HG03103 (cell line): Measurements from ENCODE around the gene NFATC1.
"Not testable (repeated sequence)": the region's sequence is repeated elsewhere in the genome, so short reads cannot be mapped to it uniquely, and the experiment has no call there.

Experiments used
- ATAC-seq: cut with Tn5 transposase; IDR thresholded peaks from one replicate; pipeline ENCODE4 v1.9.1; 2021; ENCODE audit warnings: low read depth; ENCODE audit not compliant: unreplicated experiment

Gene NFATC1

DNA sequence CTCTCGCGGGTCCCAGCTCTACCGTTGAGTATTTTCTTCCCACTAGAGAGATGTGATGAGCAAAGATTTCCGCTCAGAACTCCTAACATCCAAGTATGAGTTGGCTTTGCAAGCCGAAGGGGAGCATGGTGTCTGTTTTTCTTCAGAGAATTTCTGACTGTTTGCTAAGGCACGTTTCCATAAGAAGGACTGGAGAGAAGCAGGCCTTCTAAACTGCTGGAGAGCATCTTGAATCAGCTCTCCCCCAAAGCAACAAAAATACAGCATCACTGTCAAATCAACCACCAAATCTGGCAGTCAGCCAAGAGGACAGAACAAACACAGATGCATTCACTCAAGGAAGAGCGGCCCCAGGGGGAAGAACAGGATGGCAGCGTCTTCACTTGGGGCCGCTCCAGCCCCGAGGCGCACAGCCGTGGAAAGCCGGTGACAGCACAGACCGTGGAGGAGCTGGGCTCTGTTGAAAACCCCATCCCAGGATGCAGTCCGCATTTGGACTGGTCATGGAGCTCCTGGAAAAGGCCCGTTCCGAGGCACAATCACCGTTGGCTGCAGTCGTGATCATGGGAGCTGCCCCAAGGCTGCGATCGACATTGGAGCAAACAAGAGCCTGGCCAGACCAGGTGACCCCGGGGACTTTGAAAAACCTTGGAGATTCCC is 101.4 kb downstream of the NFATC1 start:
- ATAC-seq = no peak

DNA sequence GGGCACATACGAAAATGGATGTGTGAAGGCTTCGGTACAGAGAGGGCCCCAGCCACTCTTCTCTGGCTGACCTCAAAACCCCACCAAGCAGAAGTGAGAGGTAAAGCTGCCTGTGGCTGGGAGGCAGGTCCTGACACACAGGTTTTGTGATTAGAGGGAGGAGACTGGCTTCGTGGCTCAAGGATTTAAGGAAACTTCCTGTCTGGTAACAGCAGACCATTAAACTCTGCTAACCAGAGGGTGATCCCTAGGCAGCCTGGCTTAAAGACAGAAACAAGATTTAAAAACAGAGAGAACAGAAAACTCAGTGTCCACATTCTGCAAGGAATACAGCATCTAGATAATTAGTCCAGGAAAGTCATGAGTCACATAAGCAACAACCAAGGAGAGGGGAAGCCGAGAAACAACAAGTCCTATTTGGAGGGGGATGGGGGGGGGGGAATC is 101.9 kb downstream of the NFATC1 start:
- ATAC-seq = peak; percentile 81

DNA sequence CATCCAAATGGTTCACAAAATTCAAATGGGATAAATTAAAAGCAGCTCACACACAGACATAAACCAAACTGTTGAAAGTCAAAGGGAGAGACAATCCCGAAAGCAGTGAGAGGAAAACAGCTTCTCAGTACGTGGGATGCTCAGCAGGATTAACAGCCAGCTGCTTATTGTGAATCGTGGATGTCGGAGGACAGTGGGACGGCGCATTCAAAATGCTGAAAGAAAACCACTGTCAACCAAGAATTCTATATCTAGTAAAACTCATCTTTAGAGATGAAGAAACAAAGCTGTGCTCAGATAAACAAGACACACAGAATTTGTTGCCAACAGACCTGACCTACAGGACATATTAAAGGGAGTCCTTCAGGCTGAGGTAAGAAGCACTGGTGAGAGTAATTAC is 102.9 kb downstream of the NFATC1 start:
- no peak for ATAC-seq

DNA sequence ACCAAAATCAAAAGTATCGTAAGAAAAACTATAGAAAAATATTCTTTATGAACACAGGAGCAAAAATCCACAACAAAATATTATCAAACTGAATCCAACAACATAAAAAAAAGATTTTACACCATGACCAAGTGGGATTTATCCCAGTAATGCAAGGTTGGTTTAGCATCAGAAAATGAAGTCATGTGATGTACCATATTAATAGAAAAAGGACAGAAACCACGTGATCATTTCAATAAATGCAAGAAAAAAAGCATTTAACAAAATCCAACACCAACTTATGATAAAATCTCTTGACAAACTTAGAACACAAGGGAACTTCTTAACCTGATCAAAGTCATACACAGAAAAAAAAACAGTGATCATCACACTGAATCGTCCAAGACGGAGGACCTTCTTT is 105.3 kb downstream of the NFATC1 start:
- no peak for ATAC-seq

DNA sequence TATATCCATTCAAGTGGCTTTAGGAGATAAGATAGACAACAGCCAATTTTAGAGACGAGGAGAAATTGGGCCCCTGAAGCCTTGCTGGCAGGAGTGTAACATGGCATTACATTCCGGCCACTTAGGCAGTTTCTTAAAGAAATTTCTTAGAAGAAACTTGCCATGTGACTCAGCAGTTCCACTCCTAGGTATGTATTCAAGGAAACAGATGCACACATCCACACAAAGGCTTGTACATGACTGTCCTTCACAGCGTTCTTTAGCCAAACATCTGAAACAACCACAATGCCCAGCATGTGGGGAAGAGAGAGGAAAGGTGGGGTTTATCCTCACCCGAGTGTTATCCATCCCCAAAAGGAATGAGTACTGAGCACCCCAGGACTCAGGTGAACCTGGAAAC is 107.1 kb downstream of the NFATC1 start:
- no peak for ATAC-seq

DNA sequence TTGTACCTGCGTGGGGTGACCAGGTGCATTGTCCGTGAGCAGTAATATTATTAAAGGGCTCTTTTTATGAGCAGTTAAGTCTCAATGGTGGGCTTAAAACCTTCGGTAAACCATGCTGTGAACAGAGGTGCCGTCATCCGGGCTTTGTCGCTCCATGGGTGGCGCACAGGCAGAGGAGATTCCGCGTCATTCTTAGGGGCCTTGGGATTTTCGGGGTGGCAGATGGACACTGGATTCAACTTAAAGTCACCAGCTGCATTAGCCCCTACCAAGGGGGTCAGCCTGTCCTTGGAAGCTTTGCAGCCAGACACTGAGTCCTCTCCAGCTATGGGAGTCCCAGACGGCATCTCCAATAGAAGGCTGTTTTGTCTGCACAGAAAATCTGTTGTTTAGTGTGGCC is 107.7 kb downstream of the NFATC1 start:
- no peak for ATAC-seq

DNA sequence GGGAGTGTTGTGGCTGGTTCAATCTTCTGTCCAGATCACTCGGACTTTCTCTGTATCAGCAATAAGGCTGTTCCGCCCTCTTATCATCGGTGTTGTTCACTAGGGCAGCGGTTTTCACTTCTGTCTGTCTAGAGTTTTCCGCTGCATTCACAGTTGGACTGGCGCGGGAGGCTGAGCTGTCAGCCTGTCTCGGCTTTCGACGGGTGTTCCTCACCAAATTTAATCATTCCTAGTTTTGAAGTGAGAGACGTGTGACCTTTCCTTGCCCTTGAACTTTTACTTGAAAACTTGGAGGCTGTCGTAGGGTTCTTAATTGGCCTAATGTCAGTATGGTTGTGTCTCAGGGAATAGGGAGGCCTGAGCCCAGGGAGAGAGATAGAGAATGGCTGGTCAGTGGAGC is 108.3 kb downstream of the NFATC1 start:
- ATAC-seq = no peak

DNA sequence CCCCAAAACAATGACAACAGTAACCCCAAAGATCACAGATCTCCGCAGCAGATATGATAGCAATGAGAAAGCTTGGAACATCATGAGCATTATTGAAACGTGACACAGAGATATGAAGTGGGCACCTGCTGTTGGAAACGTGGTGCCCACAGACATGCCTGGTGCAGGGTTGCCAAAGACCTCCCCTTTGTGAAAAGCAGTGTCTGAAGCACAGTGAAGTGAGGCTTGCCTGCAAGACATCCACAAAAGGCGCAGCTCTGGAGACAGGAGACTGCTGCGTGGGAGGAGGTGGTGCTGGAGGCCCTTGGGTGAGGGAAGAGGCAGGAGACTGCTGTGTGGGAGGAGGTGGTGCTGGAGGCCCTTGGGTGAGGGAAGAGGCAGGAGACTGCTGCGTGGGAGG is 108.8 kb downstream of the NFATC1 start:
- ATAC-seq = not testable (repeated sequence)

DNA sequence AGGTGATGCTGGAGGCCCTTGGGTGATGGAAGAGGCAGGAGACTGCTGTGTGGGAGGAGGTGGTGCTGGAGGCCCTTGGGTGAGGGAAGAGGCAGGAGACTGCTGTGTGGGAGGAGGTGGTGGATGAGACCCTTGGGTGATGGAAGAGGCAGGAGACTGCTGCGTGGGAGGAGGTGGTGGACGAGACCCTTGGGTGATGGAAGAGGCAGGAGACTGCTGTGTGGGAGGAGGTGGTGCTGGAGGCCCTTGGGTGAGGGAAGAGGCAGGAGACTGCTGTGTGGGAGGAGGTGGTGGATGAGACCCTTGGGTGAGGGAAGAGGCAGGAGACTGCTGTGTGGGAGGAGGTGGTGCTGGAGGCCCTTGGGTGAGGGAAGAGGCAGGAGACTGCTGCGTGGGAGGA is 109.7 kb downstream of the NFATC1 start:
- not testable (repeated sequence) for ATAC-seq

DNA sequence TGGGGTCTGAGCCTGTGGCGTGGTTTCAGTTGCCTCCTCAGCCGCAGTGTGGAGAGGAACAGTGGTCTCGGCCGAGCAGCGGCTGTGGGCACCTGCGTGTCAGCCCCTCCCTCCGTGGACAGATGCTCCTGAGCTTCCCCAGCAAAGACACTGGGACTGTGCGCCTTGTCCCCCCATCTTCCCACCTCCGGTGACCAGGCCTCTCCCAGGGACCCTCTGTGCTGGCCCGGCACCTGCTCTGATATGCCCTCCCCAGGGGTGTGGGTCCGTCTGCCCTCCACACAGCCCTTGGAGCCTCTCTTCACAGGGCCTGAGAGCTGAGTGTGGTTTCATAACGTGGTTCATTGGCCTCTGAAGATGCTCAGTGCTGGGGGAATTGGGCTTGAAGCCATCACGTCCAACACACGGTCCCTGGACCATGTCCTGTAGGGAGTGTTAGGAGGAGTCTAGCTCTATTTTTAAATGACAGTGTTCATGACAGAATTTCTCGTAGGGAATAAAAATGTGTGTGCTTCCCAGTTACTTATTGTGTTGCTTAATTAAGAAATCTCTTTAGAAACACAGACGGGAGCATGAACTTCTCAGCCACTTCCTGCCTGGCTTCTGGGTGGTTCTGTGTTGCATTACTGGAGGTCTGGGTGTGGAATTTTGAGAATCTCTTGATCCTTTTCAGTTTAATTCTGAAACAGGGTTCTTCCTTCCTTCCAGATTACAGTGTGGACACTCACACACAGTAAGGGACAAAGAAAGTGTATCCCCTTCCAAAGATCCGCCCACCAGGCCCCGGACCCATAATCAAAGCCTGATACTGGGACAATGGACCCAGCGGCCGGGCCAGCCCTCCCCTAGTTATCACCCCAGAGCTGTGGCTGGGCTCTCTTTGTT is 110.7 kb downstream of the NFATC1 start:
- ATAC-seq = peak; percentile 64

DNA sequence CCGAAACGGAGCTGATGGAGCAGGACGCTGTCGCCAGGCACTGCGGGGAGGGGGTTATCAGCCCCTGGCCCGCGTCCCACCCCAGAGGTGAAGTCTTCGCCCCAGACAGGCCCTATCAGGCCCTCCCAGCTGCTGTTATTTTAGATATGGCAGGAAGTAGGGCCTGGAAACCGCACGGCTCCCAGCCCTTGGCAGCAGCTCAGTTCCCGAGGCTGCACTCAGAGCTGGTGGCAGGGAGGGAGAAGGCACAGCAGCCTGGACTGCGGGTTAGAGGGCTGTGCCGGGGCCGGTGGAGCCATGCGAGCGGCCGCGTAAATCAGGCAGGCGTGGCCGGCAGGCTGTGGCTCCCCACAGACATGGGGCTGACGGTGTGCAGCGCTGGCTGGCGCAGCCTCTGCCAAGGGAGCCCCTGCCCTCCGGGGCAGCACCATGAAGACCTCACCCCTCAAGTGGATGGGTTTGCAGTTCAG is 111.4 kb downstream of the NFATC1 start:
- ATAC-seq = no peak

DNA sequence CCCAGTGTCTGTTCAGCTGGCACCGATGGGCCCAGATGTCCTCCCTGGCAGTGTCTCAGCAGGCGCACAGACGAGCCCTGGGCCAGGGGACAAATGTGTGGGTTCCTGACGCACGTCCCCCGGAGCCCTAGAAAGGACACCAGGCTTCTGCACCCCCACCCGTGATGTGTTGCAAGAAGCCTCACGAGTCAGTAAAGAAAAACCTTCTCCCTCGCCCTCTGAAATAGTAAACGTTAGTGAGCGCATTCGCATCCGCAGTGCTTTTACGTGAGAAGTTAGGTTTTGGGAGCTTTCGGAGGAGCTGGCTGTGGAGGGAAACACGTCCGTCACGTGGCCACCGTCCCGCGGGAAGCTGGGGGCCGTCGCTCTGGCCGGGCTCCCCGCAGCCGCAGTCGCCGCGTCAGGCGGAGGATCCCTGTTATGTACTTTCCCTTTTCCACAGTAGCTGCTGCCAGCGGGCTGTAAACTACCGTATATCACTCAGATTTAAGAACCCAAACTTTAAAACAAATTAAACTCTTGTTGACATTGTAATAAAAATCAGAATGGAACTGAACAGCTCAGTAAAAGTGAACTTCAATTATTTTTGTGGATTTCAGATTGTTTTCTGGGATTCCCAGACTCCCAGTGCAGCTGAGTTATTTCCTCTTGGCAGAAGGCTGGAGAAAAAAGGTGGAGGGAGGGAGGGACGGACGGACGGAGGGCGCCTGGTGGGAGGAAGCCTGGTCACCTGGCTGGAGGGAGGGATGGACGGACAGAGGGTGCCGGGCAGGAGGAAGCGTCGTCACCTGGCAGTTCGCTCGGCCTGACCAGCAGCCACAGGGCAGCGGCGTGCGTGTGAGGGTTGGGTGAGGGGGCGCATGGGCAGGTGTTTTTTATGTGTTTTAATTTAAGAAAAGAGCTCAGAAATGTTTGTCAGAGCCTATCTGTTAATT is 112.1 kb downstream of the NFATC1 start:
- no peak for ATAC-seq

DNA sequence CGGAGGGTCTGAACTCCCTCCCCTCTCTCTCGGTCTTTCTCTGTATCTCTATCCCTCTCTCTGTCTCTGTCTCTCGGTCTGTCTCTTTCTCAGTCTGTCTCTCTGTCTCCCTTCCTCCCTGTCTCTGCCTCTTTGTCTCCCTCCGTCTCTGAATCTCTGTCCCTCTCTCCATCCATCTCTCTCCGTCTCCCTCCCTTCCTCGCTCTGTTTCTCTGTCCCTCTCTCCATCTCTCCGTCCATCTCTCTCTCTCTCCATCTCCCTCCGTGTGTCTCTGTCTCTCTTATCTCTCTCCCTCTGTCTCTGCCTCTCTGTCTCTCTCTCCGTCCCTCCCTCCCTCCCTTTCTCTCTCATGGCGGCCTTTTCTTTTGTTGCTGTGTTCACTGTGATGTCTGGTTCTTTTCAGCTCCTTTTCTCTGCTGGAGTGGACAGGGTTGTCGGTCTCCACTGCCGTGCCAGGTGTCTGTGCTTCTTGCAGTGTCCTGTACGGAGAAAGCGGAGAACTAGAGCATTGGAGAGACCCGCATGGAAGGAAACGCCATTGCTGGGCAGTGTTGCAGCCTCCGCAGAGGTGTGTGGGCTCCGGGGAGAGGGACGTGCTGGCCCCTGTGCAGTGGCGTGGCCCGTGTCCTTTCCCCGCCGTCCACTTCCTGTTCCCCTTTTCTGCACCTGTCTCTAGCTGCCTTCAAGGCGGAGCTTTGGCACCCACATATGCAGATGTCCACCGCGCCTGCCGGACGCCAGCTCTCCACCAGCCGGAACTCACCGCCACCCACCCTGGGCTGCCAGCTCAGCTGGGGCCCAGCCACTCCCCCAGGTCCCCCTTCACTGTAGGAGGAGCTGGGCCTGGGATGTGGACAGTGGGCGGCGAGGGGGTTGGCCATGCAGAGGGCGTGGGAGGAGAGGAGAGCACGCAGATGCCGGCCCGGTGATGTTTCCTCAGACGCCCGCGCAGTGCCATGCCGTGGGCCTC is 113.1 kb downstream of the NFATC1 start:
- no peak for ATAC-seq

DNA sequence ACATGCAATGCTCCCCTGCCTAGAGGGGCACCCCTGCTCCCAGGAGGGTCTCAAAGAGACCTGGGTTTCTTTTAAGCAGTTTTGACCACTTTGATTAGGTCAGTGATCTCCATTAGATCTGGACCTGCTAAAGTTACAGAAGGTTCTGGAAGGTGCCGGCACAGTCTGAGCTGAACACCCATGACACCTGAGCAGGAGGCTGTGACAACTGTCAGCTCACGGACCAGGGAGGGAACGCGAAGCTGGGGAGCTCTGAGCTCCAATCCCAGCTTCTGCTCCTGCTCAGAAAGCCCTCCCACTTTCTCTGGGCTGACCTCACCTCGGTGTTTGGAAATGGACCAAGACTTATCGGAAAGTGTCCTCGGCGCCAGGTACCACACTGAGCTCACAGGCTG is 113.8 kb downstream of the NFATC1 start:
- ATAC-seq = no peak

DNA sequence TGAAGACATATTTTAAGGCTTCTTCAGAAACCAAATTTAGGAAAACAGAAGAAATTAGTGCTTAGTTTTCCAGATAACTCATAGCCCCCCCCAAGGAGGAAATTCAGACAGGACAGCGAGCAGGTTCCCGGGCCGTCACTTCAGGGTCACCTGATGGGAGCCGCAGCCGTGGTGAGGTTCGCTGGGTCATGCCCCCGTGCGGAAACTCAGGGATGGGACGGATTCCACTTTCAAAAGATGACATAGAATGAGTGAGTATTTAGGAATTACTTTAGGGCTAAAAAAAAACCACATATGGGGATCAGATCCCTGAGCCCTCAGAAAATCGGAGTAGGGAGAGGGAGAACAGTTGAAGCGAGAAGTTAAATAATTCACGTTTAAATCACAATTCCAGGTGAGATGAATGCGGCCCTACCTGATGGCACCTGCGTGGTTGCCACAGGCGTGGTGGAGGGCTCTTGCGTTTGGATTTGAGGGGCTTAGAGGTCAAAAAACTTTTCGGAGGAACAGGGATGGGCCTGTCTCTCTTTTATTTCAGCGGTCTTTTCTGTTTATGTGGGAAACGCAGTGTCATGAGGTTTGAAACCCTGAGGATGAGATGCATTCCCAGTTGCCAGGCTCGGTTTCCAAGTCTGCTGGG is 114.4 kb downstream of the NFATC1 start:
- ATAC-seq = no peak

DNA sequence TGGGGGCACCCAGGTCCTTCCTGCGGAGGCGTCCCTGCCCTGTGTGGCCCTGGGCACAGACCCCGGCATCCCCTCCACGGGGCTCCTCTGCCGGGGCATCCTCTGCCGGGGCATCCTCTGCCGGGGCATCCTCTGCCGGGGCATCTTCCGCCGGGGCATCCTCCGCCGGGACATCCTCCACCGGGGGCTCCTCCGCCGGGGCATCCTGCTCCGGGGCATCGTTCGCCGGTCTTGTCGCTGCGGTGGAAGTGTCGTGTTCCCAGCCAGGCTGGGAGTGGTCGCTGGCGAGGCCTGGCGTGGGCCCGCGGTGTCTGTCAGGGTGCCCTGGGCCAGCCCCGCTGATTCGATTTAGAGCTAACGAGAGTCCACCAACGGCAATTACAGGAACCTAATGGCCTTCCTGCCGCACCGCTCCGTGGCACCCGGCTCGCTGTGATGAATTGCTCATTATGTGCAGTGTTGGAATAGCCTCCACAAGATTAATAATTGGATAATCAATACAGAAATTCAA is 115.1 kb downstream of the NFATC1 start:
- ATAC-seq = no peak

DNA sequence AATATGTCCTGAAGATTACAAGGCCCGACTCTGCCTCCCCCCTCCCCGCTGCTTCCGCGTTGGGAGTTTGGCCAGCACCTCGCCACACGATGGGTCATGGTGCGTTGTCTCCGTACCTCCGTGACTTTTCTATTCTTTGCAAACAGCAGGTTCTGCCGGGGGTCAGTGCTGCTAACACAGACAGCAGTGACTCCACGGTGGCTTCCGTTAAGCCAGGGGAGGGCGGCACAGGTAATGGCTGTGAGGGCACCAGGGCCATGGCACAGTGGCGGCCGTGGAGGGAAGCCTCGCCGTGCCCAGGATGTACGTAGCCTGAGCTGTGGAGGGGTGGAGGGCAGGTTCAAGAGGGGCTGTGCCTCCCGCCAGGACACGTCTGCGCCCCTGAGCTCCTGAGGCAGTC is 115.5 kb downstream of the NFATC1 start:
- ATAC-seq = no peak

DNA sequence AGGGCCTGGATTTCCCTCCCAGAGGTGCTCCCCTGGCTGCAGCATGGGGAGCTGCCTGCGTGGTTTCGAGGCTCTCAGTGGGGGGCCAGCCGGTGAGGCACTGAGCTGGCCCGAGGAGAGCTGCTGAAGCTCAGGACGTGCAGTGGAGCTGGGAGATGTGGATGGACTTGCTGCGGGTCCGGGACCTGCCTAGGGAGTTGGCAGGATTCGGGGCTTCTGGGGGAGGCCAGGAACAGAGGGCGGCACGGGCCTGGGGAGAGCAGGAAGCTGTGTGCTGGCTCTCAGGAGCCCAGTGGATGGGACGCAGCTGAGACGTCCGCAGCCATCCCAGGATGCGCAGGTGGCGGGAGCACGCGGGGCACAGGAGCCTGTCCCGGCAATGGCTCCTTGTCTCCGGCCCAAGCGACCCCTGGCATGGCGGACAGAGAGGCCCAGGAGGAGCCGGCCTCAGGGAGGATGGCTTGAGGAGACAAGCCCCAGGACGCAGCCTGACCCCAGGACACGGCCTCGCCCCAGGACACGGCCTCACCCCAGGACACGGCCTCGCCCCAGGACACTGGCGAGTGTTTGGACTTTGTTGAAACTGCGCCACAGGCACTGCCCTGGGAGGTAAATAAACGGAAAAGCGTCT is 116.1 kb downstream of the NFATC1 start:
- no peak for ATAC-seq
